PFSK-1 (cell line): ENCODE data around the gene FOXO6.

ENCODE experiments used
- POLR2AphosphoS5 ChIP-seq: IDR thresholded peaks from 2 replicates; pipeline ENCODE4 v1.6.1; 2012; ENCODE audit warnings: low read depth, mild to moderate bottlenecking, control low read depth, low read length, moderate library complexity
- TAF1 ChIP-seq: IDR thresholded peaks from 2 replicates; pipeline ENCODE4 v1.6.1; 2012; ENCODE audit warnings: low read length, control low read depth, borderline replicate concordance; ENCODE audit not compliant: insufficient read depth
- TF ChIP-seq, protein P1 (sequence below), 2 experiments: IDR thresholded peaks; 2 replicates each; pipeline versions ENCODE4 v1.6.1 to v1.8.0; 2011 to 2012; ENCODE audit warnings: low read depth in 2 of 2, low read length in 2 of 2, control low read depth in 1 of 2, inconsistent platforms in 1 of 2, mild to moderate bottlenecking in 1 of 2, moderate library complexity in 1 of 2; ENCODE audit not compliant: insufficient read depth in 1 of 2

DNA sequence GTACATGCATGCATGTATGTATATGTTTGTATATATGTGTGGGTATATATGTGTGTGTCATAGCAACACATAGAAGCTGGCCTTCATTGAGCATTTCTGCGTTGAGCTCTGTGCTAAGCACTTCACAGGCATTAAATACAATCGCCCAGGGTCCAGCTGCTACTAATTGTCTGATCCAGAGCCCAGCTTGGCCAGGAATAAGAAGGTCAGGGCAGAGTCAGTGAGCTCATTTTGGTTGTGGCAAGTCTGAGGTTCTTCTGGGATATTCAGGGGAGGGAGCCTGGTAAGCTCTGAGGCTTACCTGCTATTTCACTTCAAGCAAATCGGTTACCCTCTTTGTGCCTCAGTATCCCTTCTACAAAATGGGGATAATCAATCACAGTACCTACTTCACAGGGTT is 59.6 kb downstream of the FOXO6 start:
- TF ChIP-seq, protein P1, sequence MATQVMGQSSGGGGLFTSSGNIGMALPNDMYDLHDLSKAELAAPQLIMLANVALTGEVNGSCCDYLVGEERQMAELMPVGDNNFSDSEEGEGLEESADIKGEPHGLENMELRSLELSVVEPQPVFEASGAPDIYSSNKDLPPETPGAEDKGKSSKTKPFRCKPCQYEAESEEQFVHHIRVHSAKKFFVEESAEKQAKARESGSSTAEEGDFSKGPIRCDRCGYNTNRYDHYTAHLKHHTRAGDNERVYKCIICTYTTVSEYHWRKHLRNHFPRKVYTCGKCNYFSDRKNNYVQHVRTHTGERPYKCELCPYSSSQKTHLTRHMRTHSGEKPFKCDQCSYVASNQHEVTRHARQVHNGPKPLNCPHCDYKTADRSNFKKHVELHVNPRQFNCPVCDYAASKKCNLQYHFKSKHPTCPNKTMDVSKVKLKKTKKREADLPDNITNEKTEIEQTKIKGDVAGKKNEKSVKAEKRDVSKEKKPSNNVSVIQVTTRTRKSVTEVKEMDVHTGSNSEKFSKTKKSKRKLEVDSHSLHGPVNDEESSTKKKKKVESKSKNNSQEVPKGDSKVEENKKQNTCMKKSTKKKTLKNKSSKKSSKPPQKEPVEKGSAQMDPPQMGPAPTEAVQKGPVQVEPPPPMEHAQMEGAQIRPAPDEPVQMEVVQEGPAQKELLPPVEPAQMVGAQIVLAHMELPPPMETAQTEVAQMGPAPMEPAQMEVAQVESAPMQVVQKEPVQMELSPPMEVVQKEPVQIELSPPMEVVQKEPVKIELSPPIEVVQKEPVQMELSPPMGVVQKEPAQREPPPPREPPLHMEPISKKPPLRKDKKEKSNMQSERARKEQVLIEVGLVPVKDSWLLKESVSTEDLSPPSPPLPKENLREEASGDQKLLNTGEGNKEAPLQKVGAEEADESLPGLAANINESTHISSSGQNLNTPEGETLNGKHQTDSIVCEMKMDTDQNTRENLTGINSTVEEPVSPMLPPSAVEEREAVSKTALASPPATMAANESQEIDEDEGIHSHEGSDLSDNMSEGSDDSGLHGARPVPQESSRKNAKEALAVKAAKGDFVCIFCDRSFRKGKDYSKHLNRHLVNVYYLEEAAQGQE (IDR thresholded peaks at IDR 0.05; ENCODE audit: insufficient read depth in 1 of 2, low read depth in 2 of 2, low read length in 2 of 2), result no peak
- TF ChIP-seq POLR2AphosphoS5, result no peak
- TF ChIP-seq TAF1, result no peak
